K562 (cell line): ENCODE results near the gene PDE3A. TPM values are rescaled to one million over a fixed set of nuclear protein-coding genes. Genes with fewer than 3 reads are reported as not detected.

ENCODE experiments used
- ATAC-seq: fragments of 200-7000 bp; cut with Tn5 transposase; 3 replicates; pipeline ENCODE4 v1.9.1; 2020; ENCODE audit warnings: moderate library complexity
- BruUV-seq: library from RNA; stranded (reverse); fragments of 400-500 nt; replicated peaks from 2 replicates; lab custom pipeline; 2021; lab: Mats Ljungman, UMichigan
- CTCF ChIA-PET: fragments of 300-600 bp; formaldehyde crosslinking; extraction: SDS; loops from one replicate; lab custom pipeline; 2021; ENCODE audit warnings: low intra/inter-chr PET ratio; lab: Yijun Ruan, JAX
- POLR2A ChIA-PET: fragments of 300-600, 350-650 bp; sonication (Branson Sonifier 250); formaldehyde crosslinking; extraction: SDS; loops from one replicate; lab custom pipeline; 2021; ENCODE audit warnings: antibody characterized with exemption, inconsistent platforms; lab: Yijun Ruan, JAX
- DNase-seq, 4 experiments: peaks; one replicate each; pipeline versions ENCODE4 v3.0.0 to v3.0.0-alpha.2; 2011 to 2018; ENCODE audit warnings: low spot score in 3 of 4, mixed read lengths in 3 of 4; ENCODE audit errors: extremely low read depth in 1 of 4
- FAIRE-seq: peaks from 2 replicates; lab custom pipeline; 2011; peaks lifted over from hg19 to GRCh38; lab: Jason Lieb, UNC
- H2AFZ ChIP-seq: 2 replicates; pipeline ENCODE4 v1.6.0; 2011; ENCODE audit warnings: low read depth, low read length, control low read depth, inconsistent platforms
- H3K27ac ChIP-seq: fragments of 200-600 bp; 3 replicates; pipeline ENCODE4 v1.8.0; 2011; ENCODE audit warnings: low read depth, mild to moderate bottlenecking, control low read depth, inconsistent platforms, low read length, moderate library complexity, mixed read lengths; ENCODE audit errors: extremely low read depth
- H3K27me3 ChIP-seq, 2 experiments: fragments of 300-600 bp in 1 of 2; 2 replicates in 1 of 2; 3 replicates in 1 of 2; pipeline versions ENCODE4 v1.6.0 to v1.8.0; 2011; ENCODE audit warnings: inconsistent platforms in 2 of 2, low read length in 2 of 2, mild to moderate bottlenecking in 1 of 2, mixed read lengths in 1 of 2, moderate library complexity in 1 of 2; ENCODE audit not compliant: control insufficient read depth in 2 of 2, insufficient read depth in 2 of 2
- H3K36me3 ChIP-seq: fragments of 300-600 bp; 3 replicates; pipeline ENCODE4 v1.8.0; 2011; ENCODE audit warnings: mild to moderate bottlenecking, low read length, inconsistent platforms; ENCODE audit not compliant: control insufficient read depth, insufficient read depth
- H3K4me1 ChIP-seq, 2 experiments: fragments of 200-600 bp in 1 of 2; replicated peaks in 1 of 2; 2 replicates in 1 of 2; 3 replicates in 1 of 2; pipeline versions ENCODE4 v1.5.1 to v1.8.0; 2011; ENCODE audit warnings: inconsistent platforms in 2 of 2, low read length in 2 of 2, mild to moderate bottlenecking in 1 of 2, mixed read lengths in 1 of 2, moderate library complexity in 1 of 2; ENCODE audit not compliant: control insufficient read depth in 2 of 2, insufficient read depth in 2 of 2
- H3K4me2 ChIP-seq: 2 replicates; pipeline ENCODE4 v1.6.1; 2011; ENCODE audit warnings: low read length, control low read depth, inconsistent platforms, mixed read lengths; ENCODE audit not compliant: insufficient read depth
- H3K4me3 ChIP-seq: fragments of 200-600 bp; sonication (generic), shearing (Covaris generic); 2 replicates; pipeline ENCODE4 v1.5.1; 2016; ENCODE audit warnings: control low read depth, inconsistent platforms
- H3K79me2 ChIP-seq: fragments of 200-600 bp; 3 replicates; pipeline ENCODE4 v1.8.0; 2011; ENCODE audit warnings: low read length, inconsistent platforms; ENCODE audit not compliant: control insufficient read depth, insufficient read depth
- H3K9ac ChIP-seq, 2 experiments: 2 replicates each; pipeline versions ENCODE4 v1.6.0 to v1.6.1; 2011; ENCODE audit warnings: low read depth in 2 of 2, low read length in 2 of 2, control low read depth in 1 of 2, inconsistent platforms in 1 of 2, mild to moderate bottlenecking in 1 of 2, mixed read lengths in 1 of 2; ENCODE audit not compliant: insufficient read depth in 1 of 2
- H3K9me1 ChIP-seq: one replicate; pipeline ENCODE4 v1.6.0; 2011; ENCODE audit warnings: inconsistent platforms, mild to moderate bottlenecking, low read length, moderate library complexity; ENCODE audit not compliant: control insufficient read depth, insufficient read depth
- H3K9me3 ChIP-seq: replicated peaks from 2 replicates; pipeline ENCODE4 v1.5.1; 2011; ENCODE audit warnings: low read depth, low read length, inconsistent platforms; ENCODE audit not compliant: control insufficient read depth, insufficient read depth
- H4K20me1 ChIP-seq: replicated peaks from 2 replicates; pipeline ENCODE4 v1.6.1; 2011; ENCODE audit warnings: low read length, inconsistent platforms, mixed read lengths; ENCODE audit not compliant: control insufficient read depth, insufficient read depth
- BDP1 ChIP-seq: IDR thresholded peaks from 3 replicates; pipeline ENCODE4 v1.6.1; 2011; ENCODE audit not compliant: insufficient read length, insufficient read depth
- CCNT2 ChIP-seq: IDR thresholded peaks from 2 replicates; pipeline ENCODE4 v1.6.1; 2011; ENCODE audit warnings: borderline replicate concordance, low read depth, mild to moderate bottlenecking, moderate library complexity, mixed read lengths, low read length; ENCODE audit not compliant: insufficient read length; ENCODE audit errors: extremely low read depth
- DIDO1 ChIP-seq: fragments of 450-650 bp; IDR thresholded peaks from 2 replicates; pipeline ENCODE4 v1.6.1; 2016; ENCODE audit warnings: low read depth, missing biosample characterization, missing genetic modification characterization
- EZH2 ChIP-seq: IDR thresholded peaks from 2 replicates; pipeline ENCODE4 v1.6.1; 2012; ENCODE audit warnings: low read depth, mild to moderate bottlenecking, inconsistent platforms, low read length, borderline replicate concordance
- MTF1 ChIP-seq: fragments of 250-450 bp; sonication (Bioruptor Pico); IDR thresholded peaks from 2 replicates; pipeline ENCODE4 v1.9.0; 2021; ENCODE audit warnings: moderate library complexity, mild to moderate bottlenecking, inconsistent platforms, borderline replicate concordance
- NCOA1 ChIP-seq: fragments of 450-650 bp; IDR thresholded peaks from 2 replicates; pipeline ENCODE4 v1.6.1; 2016; ENCODE audit warnings: low read depth
- POLR3G ChIP-seq: IDR thresholded peaks from 2 replicates; pipeline ENCODE4 v1.6.1; 2011; ENCODE audit not compliant: insufficient read length, insufficient replicate concordance; ENCODE audit errors: extremely low read depth
- RAD21 ChIP-seq, 2 experiments: fragments of 250-450 bp in 1 of 2; fragments of 450-650 bp in 1 of 2; sonication (Bioruptor Pico) in 1 of 2; formaldehyde crosslinking in 1 of 2; IDR thresholded peaks in 1 of 2; conservative IDR thresholded peaks in 1 of 2; 2 replicates each; pipeline versions ENCODE4 v1.4.0 to v1.8.0; 2020 to 2022; ENCODE audit warnings: mild to moderate bottlenecking in 2 of 2, moderate library complexity in 1 of 2
- U2AF1 ChIP-seq: fragments of 200-400 bp; formaldehyde crosslinking; optimal IDR thresholded peaks from 2 replicates; pipeline ENCODE3; 2017; ENCODE audit warnings: mild to moderate bottlenecking, low read depth, low read length, moderate library complexity
- ZC3H8 ChIP-seq: fragments of 450-650 bp; IDR thresholded peaks from 2 replicates; pipeline ENCODE4 v1.6.1; 2017
- ZNF239 ChIP-seq: fragments of 250-450 bp; sonication (Bioruptor Pico); IDR thresholded peaks from 2 replicates; pipeline ENCODE4 v1.4.0; 2020; ENCODE audit warnings: mild to moderate bottlenecking
- ZNF589 ChIP-seq: fragments of 200-800 bp; sonication (Bioruptor generic); IDR thresholded peaks from 2 replicates; pipeline ENCODE4 v1.6.1; 2016; ENCODE audit warnings: low read depth, missing genetic modification characterization, missing compliant biosample characterization
- ZSCAN32 ChIP-seq: fragments of 450-650 bp; formaldehyde crosslinking; IDR thresholded peaks from 2 replicates; pipeline ENCODE4 v1.4.0; 2020; ENCODE audit warnings: mild to moderate bottlenecking, moderate library complexity
- WGBS: fragments of 100-300 bp; shearing (Covaris generic); methylation state at CpG from one replicate; pipeline ENCODE4 v1.1.6; 2016; ENCODE audit warnings: low coverage, mixed read lengths; ENCODE audit not compliant: insufficient coverage; ENCODE audit errors: missing lambda C conversion rate; 5-methylcytosine and 5-hydroxymethylcytosine counted together
- in situ Hi-C: fragments of 300-500 bp; cut with MboI; formaldehyde crosslinking; loops from 4 replicates; pipeline ENCODE4 v1.15.0; 2018; ENCODE audit warnings: inconsistent platforms, mixed read lengths
- intact Hi-C: fragments of 100-400 bp; cut with micrococcal nuclease; formaldehyde crosslinking; loops from 2 replicates; pipeline ENCODE4 v1.14.2; 2022
- polyA plus RNA-seq, 8 experiments: library from polyadenylated mRNA; depleted of rRNA in 4 of 8; stranded (reverse) in 5 of 8; unstranded in 3 of 8; fragments of >200 nt; fragmentation: Nextera tagmentation in 2 of 8; fragmentation: Illumina TruSeq in 1 of 8; extraction: Ambion mirVana in 2 of 8; extraction: Trizol in 1 of 8; gene quantifications; 2 replicates each; pipeline versions ENCODE4 v1.2.1 to v1.2.3, GENCODE V29; 2011 to 2014; ENCODE audit warnings: inconsistent platforms in 1 of 8, missing spikeins in 1 of 8
- total RNA-seq, 7 experiments: library from RNA; depleted of rRNA in 6 of 7; stranded (reverse); fragments of >200 nt in 6 of 7; fragmentation: Illumina TruSeq in 2 of 7; extraction: Trizol in 2 of 7; gene quantifications; 2 replicates each; pipeline versions ENCODE4 v1.2.1 to v1.2.3, GENCODE V29; 2011 to 2021; ENCODE audit warnings: low replicate concordance in 1 of 7
- TF ChIP-seq, protein P1 (sequence below): fragments of 450-650 bp; IDR thresholded peaks from 2 replicates; pipeline ENCODE4 v1.6.1; 2016; ENCODE audit warnings: mild to moderate bottlenecking

PDE3A gene
- total and polyA plus RNA-seq, 9 of the 15 experiments (the other 6 are each of a cell fraction or from before 2014, with no cell fraction given): 0.02 TPM; not detected in 8

DNA sequence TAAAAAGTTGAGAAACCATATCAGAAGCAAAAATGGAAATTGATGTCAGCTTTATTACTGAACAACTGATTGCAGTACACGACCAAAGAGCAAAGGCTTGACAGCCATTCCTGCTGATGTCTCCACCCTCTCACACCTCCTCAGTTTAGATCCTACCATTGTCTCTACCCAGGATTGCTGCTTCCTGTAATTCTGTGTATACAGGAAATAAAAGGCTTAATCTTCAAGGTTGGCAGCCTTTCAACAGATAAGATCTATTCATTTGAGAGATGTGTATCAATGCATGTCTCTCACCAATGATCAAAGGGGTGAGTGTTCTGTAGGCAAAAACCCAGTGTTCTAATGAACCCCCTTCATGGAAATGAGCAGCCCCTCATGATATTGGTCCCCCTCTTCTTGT lies 353.8 kb downstream of the PDE3A start:
- 0% methylated on average over 1 of the region's 1 CpG for WGBS
- Histone ChIP-seq H3K36me3 (no peaks in the 10 kb centered on the region), H3K4me3 (no peak overlapping the region), H3K9me1 (no peaks in the 10 kb centered on the region), H2AFZ (no peak overlapping the region), H3K4me2 (no peak overlapping the region), H3K79me2 (no peaks in the 10 kb centered on the region), H3K4me1 (no peaks in the 10 kb centered on the region), H3K27ac (no peak overlapping the region), H3K27me3 (no peaks in the 10 kb centered on the region), H4K20me1 (no peaks in the 10 kb centered on the region), H3K9ac (no peak overlapping the region), H3K9me3 (no peaks in the 10 kb centered on the region)
- DNase-seq (no peak), FAIRE-seq (no peak), ATAC-seq (no peak)
- no TSS peak for BruUV-seq
- POLR2A ChIA-PET: no interaction called here
- TF ChIP-seq EZH2 (no peak), ZNF239 (no peak), BDP1 (no peak), ZC3H8 (no peak), POLR3G (no peak), NCOA1 (no peak)
- intact Hi-C loops: no loop called here
- CTCF ChIA-PET: no interaction called here
- in situ Hi-C loops: no loop called here

DNA sequence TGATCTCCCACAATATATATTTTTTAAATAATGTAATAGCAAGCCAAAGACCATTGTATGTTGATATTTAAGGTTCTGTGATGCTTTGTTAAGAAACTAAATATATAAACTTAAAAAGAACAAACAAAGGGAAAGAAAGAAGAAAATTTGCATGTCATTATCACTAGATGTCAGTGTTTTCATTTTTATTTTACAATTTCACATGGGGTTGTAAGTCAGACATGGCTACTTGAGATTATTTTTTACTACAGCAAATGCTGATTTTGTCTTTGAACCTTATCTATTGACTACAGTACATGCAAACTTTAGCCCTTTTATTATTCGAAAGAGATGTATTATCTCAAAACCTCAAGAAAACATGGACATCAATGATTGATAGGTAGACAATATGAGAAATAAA lies 362.9 kb downstream of the PDE3A start:
- no peak overlapping the region for H3K4me2 ChIP-seq
- H3K4me1 ChIP-seq: no peaks in the 10 kb centered on the region
- FAIRE-seq (no peak), ATAC-seq (no peak), DNase-seq (no peak)
- ChIA-PET CTCF (no interaction called here), POLR2A (no interaction called here)
- no peaks in the 10 kb centered on the region for H3K36me3 ChIP-seq
- no peaks in the 10 kb centered on the region for H3K27me3 ChIP-seq
- no peaks in the 10 kb centered on the region for H3K79me2 ChIP-seq
- H3K9me3 ChIP-seq: no peaks in the 10 kb centered on the region
- H4K20me1 ChIP-seq: no peaks in the 10 kb centered on the region
- H3K9ac ChIP-seq: no peak overlapping the region
- 0% methylated on average over 1 of the region's 1 CpG for WGBS
- in situ Hi-C loops (no loop called here), intact Hi-C loops (no loop called here)
- H3K9me1 ChIP-seq: no peaks in the 10 kb centered on the region
- no peak overlapping the region for H3K27ac ChIP-seq
- no peak overlapping the region for H3K4me3 ChIP-seq
- no TSS peak for BruUV-seq
- H2AFZ ChIP-seq: no peak overlapping the region
- TF ChIP-seq DIDO1 (tag) (no peak), CCNT2 (no peak), RAD21 (CRISPR knock-in tag; conservative IDR thresholded peaks at IDR 0.05 in 1 of 2, IDR thresholded peaks at IDR 0.05 in 1 of 2) (no peak), MTF1 (no peak), ZSCAN32 (CRISPR knock-in tag) (no peak), U2AF1 (no peak), ZNF589 (no peak)
- TF ChIP-seq, protein P1, sequence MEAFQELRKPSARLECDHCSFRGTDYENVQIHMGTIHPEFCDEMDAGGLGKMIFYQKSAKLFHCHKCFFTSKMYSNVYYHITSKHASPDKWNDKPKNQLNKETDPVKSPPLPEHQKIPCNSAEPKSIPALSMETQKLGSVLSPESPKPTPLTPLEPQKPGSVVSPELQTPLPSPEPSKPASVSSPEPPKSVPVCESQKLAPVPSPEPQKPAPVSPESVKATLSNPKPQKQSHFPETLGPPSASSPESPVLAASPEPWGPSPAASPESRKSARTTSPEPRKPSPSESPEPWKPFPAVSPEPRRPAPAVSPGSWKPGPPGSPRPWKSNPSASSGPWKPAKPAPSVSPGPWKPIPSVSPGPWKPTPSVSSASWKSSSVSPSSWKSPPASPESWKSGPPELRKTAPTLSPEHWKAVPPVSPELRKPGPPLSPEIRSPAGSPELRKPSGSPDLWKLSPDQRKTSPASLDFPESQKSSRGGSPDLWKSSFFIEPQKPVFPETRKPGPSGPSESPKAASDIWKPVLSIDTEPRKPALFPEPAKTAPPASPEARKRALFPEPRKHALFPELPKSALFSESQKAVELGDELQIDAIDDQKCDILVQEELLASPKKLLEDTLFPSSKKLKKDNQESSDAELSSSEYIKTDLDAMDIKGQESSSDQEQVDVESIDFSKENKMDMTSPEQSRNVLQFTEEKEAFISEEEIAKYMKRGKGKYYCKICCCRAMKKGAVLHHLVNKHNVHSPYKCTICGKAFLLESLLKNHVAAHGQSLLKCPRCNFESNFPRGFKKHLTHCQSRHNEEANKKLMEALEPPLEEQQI: no peak
